NOMO-1 treated with dmso at 0.1 percent for 144 hours (cell line): ENCODE results near the gene BAHCC1.
"Not testable (repeated sequence)": the region's sequence is repeated elsewhere in the genome, so short reads cannot be mapped to it uniquely, and the experiment has no call there.

Experiments
- DNase-seq: peaks from one replicate; lab custom pipeline; 2025; ENCODE audit not compliant: unreplicated experiment; lab: John Stamatoyannopoulos, UW

Gene BAHCC1

DNA sequence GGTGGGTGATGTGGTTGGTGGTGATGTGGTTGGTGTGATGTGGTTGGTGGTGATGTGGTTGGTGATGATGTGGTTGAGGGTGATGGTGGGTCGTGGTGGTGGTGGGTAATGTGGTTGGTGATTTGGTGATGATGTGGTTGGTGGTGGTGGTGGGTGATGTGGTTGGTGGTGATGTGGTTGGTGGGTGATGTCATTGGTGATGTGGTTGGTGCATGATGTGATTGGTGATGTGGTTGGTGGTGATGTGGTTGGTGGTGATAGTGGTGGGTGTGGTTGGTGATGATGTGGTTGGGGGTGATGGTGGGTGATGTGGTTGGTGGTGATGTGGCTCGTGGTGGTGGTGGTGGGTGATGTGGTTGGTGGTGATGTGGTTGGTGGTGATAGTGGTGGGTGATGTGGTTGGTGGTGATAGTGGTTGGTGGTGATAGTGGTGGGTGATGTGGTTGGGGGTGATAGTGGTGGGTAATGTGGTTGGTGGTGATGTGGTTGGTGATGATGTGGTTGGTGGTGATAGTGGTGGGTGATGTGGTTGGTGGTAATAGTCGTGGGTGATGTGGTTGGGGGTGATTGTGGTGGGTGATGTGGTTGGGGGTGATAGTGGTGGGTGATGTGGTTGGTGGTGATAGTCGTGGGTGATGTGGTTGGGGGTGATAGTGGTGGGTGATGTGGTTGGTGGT is 30.6 kb downstream of the BAHCC1 start:
- not testable (repeated sequence) for DNase-seq

DNA sequence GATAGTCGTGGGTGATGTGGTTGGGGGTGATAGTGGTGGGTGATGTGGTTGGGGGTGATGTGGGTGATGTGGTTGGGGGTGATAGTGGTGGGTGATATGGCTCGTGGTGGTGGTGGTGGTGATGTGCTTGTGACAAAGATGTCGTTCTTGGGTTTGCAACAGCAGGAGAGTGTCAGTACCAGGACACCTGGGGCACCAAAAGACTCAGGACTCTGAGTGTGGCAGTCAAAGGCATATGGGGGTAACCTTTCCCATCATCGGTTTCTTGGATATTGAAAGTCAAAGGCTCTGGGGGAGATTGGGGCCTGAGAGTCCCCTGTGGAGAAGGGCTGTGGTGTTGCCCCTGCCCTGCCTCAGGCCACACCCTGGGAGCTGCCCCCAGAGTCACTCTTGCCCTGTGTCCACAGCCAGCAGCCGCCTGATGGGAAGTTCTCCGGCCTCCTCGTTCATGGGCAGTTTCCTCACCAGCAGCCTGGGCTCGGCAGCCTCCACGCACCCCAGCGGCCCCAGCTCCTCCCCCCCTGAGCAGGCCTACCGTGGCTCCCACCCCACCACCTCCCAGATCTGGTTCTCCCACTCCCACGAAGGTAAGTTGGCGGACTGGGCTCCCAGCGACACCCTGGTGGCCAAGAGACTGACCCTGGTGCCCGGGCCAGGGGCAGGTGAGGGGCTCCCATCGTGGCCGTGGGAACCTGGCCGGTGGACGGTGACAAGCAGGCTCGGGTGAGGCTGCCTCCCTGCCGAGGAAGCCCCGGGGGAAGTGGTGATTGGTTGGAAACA is 31.3 kb downstream of the BAHCC1 start:
- no peak for DNase-seq

DNA sequence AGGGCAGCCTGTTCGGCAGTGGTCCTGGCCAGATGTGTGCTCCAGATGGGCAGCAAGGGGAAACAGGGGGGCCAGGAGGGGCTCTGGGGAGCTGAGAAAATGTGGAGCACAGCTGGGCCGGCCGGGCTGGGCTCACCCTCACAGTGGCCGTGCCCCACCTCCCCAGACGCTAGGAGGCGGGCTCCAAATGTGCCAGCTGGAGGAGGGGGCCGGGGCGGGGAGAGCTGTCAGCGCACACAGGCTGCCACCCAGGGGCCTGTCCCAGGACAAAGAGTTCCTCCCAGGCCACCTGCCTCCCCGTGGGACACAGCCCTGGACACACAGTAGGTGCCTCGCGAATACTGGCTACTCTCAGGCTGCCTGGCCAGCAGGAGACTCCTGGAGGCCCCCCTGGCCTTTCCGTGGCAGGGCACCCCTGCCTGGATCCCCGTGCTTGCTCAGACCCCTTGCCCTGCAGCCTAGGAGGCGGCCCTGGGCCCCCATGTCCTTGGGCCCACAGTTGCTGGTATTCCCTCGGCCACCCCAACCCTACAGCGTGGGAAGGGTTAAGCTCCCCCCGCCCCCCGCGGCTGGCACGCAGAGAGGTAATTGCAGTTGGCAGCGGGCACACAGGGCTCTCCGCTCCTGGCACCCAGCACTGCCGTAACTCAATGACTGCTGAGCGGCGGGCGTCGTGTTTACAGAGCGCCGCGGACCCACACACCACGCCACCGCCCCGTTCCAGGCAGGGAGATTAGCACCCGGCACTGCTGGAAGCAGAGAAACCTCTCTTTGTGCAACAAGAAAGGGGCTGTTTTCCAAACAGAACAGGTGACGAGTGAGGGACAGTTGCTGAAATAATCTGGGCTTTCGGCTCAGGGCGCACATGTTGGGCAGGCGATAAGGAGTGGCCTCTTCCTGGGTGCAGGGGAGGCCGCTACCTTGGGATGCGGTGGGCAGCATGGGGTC is 32.2 kb downstream of the BAHCC1 start:
- DNase-seq: no peak

DNA sequence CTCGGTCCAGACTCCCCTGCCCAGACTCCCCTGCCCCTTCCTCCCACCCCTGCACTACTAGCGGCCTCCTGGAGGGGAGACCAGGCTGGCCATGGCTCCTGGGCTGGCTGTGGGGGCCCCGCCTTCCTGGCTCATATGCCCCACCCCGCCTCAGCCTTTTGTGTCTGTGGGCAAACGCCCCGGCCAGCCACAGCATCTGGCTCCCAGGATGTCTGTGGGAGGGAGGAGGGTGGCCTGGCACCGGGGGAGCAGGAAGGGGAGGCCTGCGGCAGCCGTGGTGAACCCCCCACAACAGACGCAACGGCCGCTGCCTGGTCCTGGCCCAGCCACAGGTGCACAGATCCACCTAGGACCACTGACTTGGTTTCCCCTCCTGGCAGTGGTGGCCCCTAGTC is 32.9 kb downstream of the BAHCC1 start:
- no peak for DNase-seq

DNA sequence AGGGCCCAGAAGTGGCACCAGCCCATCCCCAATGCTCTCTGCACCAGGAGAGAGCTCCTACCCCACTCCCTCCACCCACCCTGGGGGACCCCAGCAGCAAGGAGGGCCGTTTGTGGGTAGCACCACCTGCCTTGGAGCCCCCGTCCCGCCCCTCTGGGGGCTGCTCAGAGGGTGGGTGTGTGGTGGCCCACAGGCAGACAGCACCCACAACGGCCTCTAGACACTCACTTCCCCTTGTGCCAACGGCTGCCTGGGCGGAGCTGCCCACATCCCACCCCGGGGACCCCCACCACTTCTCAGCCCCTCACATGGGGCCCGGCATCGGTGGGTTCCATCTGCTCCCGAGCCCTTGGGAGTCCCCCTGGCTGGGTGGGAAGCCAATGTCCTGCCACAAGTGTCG is 33.3 kb downstream of the BAHCC1 start:
- DNase-seq: no peak

DNA sequence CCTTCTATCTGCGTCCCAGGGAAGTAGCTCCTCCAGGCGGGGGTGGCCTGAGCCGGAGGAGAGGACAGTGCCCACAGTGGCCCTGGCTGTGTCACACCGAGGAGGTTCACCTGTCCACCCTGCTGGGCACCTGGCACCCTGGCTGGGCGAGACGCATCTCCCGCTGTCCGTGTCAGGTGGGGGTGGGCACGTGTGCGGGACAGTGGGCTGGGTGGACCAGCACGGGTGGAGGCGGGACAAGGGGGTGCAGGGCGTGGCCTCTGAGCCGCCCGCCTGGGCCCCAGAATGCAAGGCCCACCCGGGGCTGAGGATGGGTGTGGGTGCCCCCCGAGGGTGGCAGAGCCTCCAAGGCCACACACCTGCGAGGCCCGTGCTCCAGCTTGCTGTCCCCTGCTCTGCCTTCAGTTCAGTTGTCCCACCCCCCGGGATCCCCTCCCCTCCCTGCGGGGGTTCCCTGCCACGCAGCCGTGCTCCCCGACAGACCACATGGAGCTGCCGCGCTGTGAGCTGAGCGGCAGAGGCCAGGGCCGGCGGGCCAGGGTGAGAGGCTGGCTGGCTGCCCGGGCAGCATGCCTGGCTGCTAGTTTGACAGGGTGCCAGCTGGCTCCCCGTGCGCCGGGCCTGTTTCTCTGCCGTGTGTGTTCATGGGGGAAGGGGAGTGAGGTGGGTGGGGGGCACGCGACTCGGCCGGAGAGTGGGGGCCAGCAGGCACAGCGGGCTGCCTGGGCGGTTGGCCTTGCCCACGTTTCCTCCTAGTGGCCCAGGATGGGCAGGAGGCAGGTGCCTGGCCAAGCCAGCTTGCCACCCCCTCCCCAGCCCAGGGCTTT is 33.9 kb downstream of the BAHCC1 start:
- no peak for DNase-seq

DNA sequence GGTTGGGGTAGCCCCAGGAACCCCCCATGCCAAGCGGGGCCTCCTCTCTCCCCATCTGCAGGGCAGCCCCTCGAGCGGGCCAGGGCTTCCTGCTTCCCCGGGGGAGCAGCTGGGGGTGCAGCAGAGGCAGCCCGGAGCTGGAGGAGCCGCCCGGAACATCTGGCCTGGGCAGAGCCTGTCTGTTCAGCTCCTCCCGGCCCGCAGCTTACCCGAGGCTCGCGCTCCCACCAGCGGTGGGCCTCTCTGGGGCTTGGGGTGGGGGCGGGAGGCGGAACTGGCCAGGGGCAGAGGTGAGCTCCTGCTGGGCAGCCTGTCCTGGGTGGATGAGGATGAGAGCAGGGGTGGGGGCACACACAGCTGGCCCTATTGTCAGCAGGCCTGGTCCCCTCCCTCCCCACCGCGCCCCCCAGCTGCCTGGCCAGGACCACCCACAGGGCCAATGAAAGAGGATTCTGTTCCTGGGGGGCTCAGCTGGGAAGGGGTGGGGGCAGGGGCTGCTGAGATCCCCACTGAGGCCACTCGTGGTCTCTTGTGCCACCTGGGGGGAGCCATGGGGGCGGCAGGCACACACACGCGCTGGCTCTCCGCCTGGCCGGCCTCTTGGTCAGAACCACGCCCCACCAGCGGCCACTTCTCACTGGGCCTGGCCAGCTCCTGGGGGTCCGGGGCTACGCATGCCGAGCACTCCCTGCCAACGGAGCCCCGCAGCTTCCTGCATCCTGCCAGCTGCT is 34.7 kb downstream of the BAHCC1 start:
- no peak for DNase-seq

DNA sequence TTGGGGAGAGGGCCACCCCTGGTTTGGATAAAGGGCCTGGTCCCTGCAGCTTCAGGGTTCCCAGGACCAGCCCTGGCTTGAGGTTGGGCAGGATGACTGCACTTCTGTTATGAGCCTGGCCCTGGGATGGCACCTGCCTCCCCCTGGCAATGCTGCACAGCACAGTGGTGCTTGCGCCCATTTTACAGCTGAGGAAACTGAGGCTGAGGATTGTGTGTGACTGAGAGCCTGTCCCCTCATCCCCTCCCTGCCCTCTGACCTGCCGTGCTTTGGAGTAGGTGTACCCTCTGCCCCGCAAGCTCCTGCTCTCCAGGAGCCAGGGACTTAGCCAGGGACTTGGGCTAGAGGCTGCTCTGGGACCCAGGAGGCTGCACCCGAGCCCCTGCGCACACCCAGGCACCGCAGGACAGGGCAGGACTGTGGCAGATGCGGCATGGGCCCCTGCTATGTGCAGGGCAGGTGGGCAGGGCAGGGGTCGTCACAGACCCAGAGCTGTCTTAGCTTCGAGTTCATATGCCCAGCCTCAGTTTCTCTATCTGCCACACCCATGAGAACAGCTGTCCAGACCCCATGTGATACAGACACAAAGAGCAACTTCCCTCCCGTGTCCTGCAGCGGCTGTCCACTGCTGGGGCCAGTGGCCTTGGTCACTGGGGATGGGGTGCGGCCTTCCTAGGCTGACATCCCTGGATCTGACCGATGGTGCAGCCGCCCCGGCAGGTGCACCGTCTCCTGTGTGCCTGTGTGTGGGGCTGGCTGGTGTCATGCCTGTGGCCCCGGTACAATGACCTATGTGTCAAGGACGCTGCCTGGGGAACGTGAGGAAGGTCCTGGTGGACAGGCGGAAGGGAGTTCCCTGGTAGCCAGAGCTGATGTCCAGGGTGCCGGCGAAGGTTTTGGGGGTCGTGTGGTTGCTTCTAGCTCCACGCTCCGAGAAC is 36.6 kb downstream of the BAHCC1 start:
- no peak for DNase-seq

DNA sequence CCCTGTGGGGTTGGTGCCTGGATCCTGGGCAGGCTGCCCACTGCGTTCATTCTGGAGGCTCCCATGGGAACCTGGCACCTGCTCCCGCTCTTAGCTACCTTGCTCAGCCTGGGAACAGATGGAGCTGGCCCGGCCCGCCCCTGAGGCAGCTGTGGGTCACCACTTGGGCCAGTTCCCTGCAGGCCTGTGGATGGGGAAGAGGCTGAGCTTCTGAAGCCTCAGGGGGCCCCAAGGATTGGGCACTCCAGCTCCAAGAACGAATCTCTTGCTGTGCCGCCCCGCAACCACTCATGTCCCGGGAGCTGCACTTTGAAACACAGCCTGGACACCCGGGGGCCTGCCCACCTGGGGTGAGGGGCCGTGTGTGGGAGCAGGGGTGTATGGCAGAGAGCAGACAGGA is 37.7 kb downstream of the BAHCC1 start:
- no peak for DNase-seq

DNA sequence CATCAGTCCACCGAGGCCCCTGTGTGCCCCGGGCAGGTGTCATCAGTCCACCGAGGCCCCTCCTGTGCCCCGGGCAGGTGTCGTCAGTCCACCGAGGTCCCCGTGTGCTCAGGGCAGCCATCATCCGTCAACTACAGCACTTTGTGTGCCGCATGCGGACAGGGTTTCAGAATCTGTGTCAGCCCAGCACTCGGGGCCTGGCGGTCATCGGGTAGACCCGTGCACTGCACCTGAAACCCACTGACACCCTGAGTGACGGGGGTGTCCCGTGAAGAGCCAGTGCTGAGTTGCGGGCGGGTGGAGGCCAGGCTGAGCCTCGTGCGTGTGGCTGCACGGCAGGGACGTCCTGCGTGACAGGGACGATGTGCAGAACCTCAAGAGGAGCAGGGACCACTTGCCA is 38.4 kb downstream of the BAHCC1 start:
- no peak for DNase-seq

DNA sequence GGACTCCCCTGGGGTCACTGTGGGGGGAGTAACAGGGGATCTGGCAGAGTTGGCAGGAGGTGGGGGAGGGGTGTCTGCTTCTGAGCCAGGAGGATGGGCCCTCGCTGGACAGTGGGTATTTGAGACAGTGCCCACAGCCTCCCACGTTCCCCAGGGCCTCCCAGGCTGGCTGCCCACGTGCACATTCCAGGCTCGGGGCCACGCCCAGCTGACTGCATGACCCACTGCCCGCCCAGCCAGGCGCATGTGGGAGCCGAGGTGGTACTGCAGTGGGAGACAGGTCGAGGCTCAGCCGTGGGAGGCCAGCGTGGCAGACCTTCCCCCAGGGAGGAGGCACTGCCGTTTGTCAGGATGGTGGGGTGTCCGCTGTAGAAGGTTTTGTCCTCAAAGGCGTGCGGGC is 38.8 kb downstream of the BAHCC1 start:
- DNase-seq: no peak

DNA sequence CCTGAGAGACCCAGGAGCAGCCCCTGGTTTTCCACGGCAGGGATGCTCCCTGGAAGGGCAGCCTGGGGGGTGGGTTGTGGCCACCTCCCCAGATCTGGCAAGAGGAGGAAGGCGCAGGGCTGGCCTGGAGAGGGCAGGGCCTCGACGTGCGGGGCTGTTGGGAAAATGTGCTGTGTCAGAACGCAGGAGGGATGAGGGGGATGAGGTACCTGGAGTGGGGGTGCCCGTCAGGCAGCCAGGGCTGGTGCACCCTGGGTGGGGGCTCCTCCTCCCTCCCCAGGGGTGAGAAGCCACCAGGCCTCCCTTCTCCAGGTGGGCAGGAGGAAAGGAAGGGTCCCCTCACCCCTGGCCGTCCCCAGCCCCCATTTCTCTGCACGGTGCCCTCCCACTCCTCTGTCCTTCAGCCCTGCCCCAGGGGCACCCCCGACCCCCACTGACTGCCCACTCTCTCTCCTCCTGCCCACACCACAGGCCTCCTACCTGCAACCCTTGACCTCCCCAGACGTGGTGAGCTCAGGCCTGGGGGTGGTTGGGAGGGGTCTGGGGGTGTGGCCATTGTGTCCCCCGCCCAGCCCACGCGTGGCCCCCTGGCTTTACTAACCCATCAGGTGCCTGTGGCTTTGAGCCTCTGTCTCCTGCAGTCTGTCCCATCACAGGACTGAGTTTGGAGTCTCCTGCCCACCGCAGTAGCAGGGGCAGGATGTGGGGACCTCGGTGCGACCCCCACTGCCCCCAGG is 39.6 kb downstream of the BAHCC1 start:
- no peak for DNase-seq

DNA sequence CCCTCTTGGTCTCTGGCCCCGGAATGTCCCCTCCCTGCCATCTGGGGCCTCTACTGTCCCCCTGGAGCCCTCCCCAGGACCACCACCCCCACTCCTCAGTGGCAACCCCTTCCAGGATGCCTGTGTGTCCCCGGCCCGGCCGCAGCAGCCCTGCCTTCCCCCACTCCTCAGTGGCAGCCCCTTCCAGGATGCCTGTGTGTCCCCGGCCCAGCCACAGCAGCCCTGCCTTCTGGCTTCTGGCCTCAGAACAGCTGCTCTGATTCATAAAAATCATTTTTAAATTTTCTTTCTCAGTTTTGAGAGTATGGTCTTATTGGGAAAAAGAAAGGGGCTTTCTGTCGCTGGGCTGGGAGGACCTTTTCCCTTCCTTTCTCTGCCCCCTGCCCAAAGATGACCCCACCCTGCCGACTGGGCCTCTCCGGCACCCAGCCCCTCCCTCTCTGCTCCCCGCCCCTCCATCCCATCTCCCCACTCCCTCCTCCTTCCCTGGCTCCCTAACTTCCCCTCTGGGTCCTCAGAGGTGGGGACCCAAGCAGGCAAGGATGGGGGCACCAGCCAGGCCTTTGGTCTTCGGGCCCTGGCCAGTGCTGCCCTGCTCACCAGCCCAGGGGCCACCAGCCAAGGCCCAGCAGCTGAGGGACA is 40.5 kb downstream of the BAHCC1 start:
- DNase-seq: no peak

DNA sequence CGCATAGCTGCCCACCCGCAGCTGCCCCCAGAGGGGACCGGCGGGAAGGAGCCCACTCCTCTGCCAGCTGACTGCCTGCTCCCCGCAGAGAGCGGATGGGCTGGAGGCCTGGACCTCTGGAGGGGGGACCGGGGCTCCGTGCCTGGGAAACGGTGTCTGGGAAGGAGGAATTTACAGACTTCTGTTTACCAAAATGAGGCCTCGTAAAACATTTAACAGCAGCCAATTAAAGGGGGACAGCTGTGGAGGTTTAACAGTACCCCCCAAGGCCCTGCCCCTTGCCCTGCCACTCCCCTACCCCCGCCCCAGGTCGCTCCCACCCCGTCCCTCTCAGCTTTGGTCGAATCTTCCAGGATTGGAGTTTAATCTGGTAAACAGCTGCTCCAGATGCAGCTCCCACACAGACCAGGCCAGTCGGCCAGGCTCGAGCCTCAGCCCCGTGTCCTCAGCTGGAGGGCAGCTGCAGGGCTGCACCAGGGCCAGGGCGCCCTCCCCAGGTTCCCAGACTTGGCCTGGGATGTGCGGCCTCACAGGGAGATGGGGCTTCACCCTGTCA is 41.1 kb downstream of the BAHCC1 start:
- no peak for DNase-seq

DNA sequence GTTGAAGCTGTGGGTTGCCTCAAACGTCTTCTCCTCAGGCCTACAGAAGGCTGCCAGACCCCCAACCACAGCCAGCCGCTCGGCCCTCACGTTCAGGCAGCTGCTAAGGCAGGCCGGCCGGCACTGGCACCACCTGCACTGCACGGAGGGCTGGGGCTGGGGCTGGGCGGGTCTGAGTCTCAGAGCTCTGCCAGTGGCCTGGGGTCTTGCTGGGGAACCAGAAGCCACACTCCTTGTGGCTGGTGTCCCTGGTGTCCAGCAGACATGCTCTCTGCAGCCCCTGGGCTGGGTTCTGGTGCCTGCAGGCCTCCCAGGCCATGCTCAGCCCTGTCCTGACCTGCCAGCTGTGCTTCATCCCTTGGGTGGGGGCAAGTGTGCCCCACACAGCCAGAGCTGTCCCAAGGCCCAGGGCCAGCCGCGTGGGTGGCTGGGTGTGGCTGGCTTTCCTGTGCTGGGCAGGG is 42.0 kb downstream of the BAHCC1 start:
- no peak for DNase-seq

DNA sequence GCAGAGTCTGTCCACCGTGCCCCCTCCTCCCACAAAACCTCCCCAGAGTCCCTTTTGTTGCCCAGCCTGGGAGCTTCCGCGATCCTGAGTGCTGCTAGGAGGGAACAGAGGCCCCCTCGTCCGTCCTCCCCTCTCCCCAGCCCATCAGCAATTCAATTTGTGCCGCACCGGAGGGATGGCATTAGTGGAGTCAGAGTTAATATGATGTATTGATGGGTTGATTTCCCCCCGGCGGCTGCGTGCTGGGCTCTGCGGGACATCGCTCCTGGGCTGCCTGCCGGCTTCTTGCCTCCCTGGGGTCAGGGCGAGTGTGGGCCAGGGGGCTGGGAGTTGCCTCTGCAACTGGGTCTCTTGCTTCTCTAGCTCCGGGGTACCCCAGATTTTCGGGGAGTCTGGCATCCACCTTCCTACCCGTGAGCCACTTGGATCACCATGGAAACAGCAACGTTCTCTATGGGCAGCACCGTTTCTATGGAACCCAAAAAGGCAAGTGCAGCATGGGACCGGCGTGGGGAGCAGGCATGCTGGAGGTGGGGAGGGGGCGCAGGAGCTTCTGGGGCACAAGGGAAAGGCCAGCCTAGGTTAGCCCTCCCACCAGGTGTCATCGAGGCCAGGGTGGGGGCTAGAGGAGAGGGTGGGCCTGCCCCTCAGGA is 42.9 kb downstream of the BAHCC1 start:
- DNase-seq: no peak

DNA sequence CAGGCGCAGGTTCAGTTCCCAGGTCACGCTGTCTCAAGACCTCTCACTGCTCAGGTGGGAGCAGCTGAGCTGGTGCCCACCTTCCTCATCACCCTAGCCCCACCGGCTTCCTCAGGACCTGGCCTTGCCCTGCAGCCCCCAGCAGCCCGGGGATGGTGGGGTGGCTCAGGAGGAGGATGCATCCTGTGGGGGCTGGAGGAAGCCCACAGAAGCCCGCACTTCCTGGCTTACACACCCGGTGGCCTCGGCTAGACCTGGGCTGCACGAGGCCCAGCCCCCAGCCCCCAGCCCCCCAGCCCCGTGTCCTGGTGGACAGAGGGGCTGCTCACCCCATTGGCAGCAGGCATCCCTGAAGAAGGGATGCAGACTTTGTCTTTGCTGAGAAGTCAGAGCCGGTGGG is 43.4 kb downstream of the BAHCC1 start:
- no peak for DNase-seq
